Measurements from ENCODE around the gene TIMM13.

DNA sequence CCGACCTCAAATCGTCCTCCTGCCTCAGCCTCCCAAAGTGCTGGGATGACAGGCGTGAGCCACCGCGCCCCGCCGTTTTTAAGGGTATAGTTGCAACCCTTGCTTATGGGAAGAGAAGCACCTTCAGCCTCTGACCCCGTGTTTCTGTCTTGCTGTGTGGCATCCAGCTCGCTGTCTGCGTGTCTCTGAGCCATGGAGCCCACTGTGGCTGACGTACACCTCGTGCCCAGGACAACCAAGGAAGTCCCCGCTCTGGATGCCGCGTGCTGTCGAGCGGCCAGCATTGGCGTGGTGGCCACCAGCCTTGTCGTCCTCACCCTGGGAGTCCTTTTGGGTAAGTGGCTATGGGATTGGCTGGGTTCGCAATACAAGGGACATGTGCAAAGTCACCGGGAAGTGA is 37.8 kb downstream of the TIMM13 start:
- TF ChIP-seq, protein P1, sequence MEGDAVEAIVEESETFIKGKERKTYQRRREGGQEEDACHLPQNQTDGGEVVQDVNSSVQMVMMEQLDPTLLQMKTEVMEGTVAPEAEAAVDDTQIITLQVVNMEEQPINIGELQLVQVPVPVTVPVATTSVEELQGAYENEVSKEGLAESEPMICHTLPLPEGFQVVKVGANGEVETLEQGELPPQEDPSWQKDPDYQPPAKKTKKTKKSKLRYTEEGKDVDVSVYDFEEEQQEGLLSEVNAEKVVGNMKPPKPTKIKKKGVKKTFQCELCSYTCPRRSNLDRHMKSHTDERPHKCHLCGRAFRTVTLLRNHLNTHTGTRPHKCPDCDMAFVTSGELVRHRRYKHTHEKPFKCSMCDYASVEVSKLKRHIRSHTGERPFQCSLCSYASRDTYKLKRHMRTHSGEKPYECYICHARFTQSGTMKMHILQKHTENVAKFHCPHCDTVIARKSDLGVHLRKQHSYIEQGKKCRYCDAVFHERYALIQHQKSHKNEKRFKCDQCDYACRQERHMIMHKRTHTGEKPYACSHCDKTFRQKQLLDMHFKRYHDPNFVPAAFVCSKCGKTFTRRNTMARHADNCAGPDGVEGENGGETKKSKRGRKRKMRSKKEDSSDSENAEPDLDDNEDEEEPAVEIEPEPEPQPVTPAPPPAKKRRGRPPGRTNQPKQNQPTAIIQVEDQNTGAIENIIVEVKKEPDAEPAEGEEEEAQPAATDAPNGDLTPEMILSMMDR (IDR thresholded peaks at IDR 0.05), result no peak
- TF ChIP-seq EP300 (IDR thresholded peaks at IDR 0.05; ENCODE audit: borderline replicate concordance in 1 of 2, low read depth in 1 of 2, low read length in 1 of 2), result no peak
- no peak for TF ChIP-seq SIN3A (IDR thresholded peaks at IDR 0.05; ENCODE audit: borderline replicate concordance, low read depth, low read length)
- TF ChIP-seq, protein P2, sequence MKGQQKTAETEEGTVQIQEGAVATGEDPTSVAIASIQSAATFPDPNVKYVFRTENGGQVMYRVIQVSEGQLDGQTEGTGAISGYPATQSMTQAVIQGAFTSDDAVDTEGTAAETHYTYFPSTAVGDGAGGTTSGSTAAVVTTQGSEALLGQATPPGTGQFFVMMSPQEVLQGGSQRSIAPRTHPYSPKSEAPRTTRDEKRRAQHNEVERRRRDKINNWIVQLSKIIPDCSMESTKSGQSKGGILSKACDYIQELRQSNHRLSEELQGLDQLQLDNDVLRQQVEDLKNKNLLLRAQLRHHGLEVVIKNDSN (IDR thresholded peaks at IDR 0.05; ENCODE audit: borderline replicate concordance, low read depth), result no peak
- no peak for TF ChIP-seq RFX5 (IDR thresholded peaks at IDR 0.05; ENCODE audit: low read length)
- TF ChIP-seq SMC3 (IDR thresholded peaks at IDR 0.05; ENCODE audit: low read depth, low read length), result no peak
- TF ChIP-seq NRF1 (IDR thresholded peaks at IDR 0.05; ENCODE audit: low read depth, low read length), result no peak
- TF ChIP-seq, protein P3, sequence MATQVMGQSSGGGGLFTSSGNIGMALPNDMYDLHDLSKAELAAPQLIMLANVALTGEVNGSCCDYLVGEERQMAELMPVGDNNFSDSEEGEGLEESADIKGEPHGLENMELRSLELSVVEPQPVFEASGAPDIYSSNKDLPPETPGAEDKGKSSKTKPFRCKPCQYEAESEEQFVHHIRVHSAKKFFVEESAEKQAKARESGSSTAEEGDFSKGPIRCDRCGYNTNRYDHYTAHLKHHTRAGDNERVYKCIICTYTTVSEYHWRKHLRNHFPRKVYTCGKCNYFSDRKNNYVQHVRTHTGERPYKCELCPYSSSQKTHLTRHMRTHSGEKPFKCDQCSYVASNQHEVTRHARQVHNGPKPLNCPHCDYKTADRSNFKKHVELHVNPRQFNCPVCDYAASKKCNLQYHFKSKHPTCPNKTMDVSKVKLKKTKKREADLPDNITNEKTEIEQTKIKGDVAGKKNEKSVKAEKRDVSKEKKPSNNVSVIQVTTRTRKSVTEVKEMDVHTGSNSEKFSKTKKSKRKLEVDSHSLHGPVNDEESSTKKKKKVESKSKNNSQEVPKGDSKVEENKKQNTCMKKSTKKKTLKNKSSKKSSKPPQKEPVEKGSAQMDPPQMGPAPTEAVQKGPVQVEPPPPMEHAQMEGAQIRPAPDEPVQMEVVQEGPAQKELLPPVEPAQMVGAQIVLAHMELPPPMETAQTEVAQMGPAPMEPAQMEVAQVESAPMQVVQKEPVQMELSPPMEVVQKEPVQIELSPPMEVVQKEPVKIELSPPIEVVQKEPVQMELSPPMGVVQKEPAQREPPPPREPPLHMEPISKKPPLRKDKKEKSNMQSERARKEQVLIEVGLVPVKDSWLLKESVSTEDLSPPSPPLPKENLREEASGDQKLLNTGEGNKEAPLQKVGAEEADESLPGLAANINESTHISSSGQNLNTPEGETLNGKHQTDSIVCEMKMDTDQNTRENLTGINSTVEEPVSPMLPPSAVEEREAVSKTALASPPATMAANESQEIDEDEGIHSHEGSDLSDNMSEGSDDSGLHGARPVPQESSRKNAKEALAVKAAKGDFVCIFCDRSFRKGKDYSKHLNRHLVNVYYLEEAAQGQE (IDR thresholded peaks at IDR 0.05; ENCODE audit: low read depth, low read length), result no peak
- TF ChIP-seq MXI1 (IDR thresholded peaks at IDR 0.05; ENCODE audit: low read depth, low read length), result no peak
- TF ChIP-seq JUND (IDR thresholded peaks at IDR 0.05), result no peak
- no peak for TF ChIP-seq FOXJ3 (CRISPR knock-in tag; IDR thresholded peaks at IDR 0.05)

Data from SK-N-SH (cell line).